Keratinocyte (primary cell): ENCODE results near the gene MN1. TPM values are rescaled to one million over a fixed set of nuclear protein-coding genes. Genes with fewer than 3 reads are reported as not detected.

Source experiments
- DNase-seq: peaks from one replicate; pipeline ENCODE4 v3.0.0-alpha.2; 2011; ENCODE audit warnings: low read depth, missing footprints, low spot score
- FAIRE-seq: peaks from 2 replicates; lab custom pipeline; 2011; peaks lifted over from hg19 to GRCh38; lab: Jason Lieb, UNC
- H2AFZ ChIP-seq: 2 replicates; pipeline ENCODE4 v1.6.0; 2012; ENCODE audit warnings: low read length, control low read depth, inconsistent platforms; ENCODE audit not compliant: control insufficient read depth
- H3K27ac ChIP-seq: 2 replicates; pipeline ENCODE4 v1.5.1; 2011; ENCODE audit warnings: low read length; ENCODE audit not compliant: control insufficient read depth, insufficient read depth
- H3K27me3 ChIP-seq: 3 replicates; pipeline ENCODE4 v1.6.0; 2011; ENCODE audit warnings: low read length; ENCODE audit not compliant: control insufficient read depth, insufficient read depth; ENCODE audit errors: extremely low read depth
- H3K36me3 ChIP-seq, 2 experiments: 2 replicates in 1 of 2; 3 replicates in 1 of 2; pipeline ENCODE4 v1.5.1; 2011; ENCODE audit warnings: low read length in 2 of 2, mild to moderate bottlenecking in 1 of 2; ENCODE audit not compliant: control insufficient read depth in 2 of 2, insufficient read depth in 2 of 2; ENCODE audit errors: extremely low read depth in 1 of 2
- H3K4me1 ChIP-seq: 3 replicates; pipeline ENCODE4 v1.5.1; 2011; ENCODE audit warnings: low read length; ENCODE audit not compliant: control insufficient read depth, insufficient read depth; ENCODE audit errors: extremely low read depth
- H3K4me2 ChIP-seq: 3 replicates; pipeline ENCODE4 v1.6.0; 2011; ENCODE audit warnings: low read depth, low read length; ENCODE audit not compliant: control insufficient read depth, insufficient read depth; ENCODE audit errors: extremely low read depth
- H3K4me3 ChIP-seq, 3 experiments: fragments of 200-600 bp in 1 of 3; sonication (generic) in 1 of 3; 2 replicates in 2 of 3; 3 replicates in 1 of 3; pipeline ENCODE4 v1.5.1; 2011 to 2016; ENCODE audit warnings: low read length in 3 of 3, mild to moderate bottlenecking in 3 of 3, control low read depth in 2 of 3, inconsistent platforms in 1 of 3, low read depth in 1 of 3, mixed read lengths in 1 of 3, mixed run types in 1 of 3, moderate library complexity in 1 of 3; ENCODE audit not compliant: control insufficient read depth in 2 of 3, insufficient read depth in 2 of 3; ENCODE audit errors: extremely low read depth in 1 of 3
- H3K79me2 ChIP-seq: 2 replicates; pipeline ENCODE4 v1.6.0; 2012; ENCODE audit warnings: low read length; ENCODE audit not compliant: control insufficient read depth, insufficient read depth
- H3K9ac ChIP-seq: 3 replicates; pipeline ENCODE4 v1.6.0; 2011; ENCODE audit warnings: low read length; ENCODE audit not compliant: control insufficient read depth, insufficient read depth; ENCODE audit errors: extremely low read depth
- H3K9me1 ChIP-seq: 3 replicates; pipeline ENCODE4 v1.6.0; 2011; ENCODE audit warnings: low read length; ENCODE audit not compliant: control insufficient read depth, insufficient read depth; ENCODE audit errors: extremely low read depth
- H3K9me3 ChIP-seq: 2 replicates; pipeline ENCODE4 v1.5.1; 2012; ENCODE audit warnings: low read depth, low read length; ENCODE audit not compliant: control insufficient read depth
- H4K20me1 ChIP-seq: 3 replicates; pipeline ENCODE4 v1.6.0; 2011; ENCODE audit warnings: low read length; ENCODE audit not compliant: control insufficient read depth, insufficient read depth; ENCODE audit errors: extremely low read depth
- EZH2 ChIP-seq: IDR thresholded peaks from one replicate; pipeline ENCODE4 v1.6.1; 2012; ENCODE audit warnings: inconsistent platforms, mild to moderate bottlenecking, low read length, moderate library complexity
- dilution Hi-C: fragments of 300-500 bp; cut with MboI; formaldehyde crosslinking; loops from one replicate; pipeline ENCODE4 v1.7.0; 2020; ENCODE audit warnings: low sequenced_read_pairs; ENCODE audit not compliant: extremely low pct_ligation_motif_present
- polyA plus RNA-seq, 5 experiments: library from polyadenylated mRNA; depleted of rRNA in 3 of 5; stranded (reverse) in 3 of 5; stranded (forward) in 1 of 5; unstranded in 1 of 5; fragments of >200 nt; gene quantifications; 1 replicate in 1 of 5; 2 replicates in 3 of 5; 3 replicates in 1 of 5; pipeline versions ENCODE4 v1.2.1 to v1.2.3, GENCODE V29; 2011 to 2012; ENCODE audit warnings: missing spikeins in 2 of 5, low read depth in 1 of 5, low replicate concordance in 1 of 5
- TF ChIP-seq, protein P1 (sequence below), 3 experiments: IDR thresholded peaks in 1 of 3; conservative IDR thresholded peaks in 1 of 3; optimal IDR thresholded peaks in 1 of 3; 2 replicates in 2 of 3; 3 replicates in 1 of 3; pipeline versions ENCODE3 to v1.5.1; 2011; ENCODE audit warnings: low read length in 3 of 3, mild to moderate bottlenecking in 3 of 3, moderate library complexity in 2 of 3, control low read depth in 1 of 3, inconsistent platforms in 1 of 3; ENCODE audit not compliant: insufficient read depth in 2 of 3; ENCODE audit errors: extremely low read depth in 1 of 3

The MN1 gene
- polyA plus RNA-seq, 1 donor (not counting 4 experiments of a cell fraction or from before 2014, with no cell fraction given), result 2.2 TPM

DNA sequence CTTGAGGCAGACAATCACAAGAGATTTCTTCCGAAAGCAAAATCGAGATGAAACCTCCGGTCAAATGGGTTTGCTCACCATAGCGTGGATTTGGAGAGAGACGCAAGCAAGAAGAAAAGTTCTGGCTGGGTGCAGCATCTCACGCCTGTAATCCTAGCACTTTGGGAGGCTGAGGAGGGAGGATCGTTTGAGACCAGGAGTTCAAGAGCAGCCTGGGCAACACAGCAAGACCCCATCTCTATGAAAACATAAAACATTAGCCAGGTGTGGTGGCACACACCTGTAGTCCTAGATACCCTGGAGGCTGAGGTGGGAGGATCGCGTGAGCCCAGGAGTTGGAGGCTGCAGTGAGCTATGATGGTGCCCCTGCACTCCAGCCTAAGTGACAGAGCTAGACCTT lies 24.4 kb downstream of the MN1 start:
- H3K79me2 ChIP-seq, result peaks cover 5% of the 10 kb centered on the region
- no peaks in the 10 kb centered on the region for H4K20me1 ChIP-seq
- H3K9me3 ChIP-seq, result no peaks in the 10 kb centered on the region
- H2AFZ ChIP-seq, result no peak overlapping the region
- no peak overlapping the region for H3K9ac ChIP-seq
- H3K9me1 ChIP-seq, result peaks cover 4% of the 10 kb centered on the region
- peaks cover 10% of the 10 kb centered on the region for H3K4me1 ChIP-seq
- no peaks in the 10 kb centered on the region for H3K27me3 ChIP-seq
- DNase-seq (no peak), FAIRE-seq (no peak)
- H3K36me3 ChIP-seq, result peaks cover 4 to 5% of the 10 kb centered on the region in 2 experiments
- H3K27ac ChIP-seq, result no peak overlapping the region
- H3K4me2 ChIP-seq, result no peak overlapping the region
- H3K4me3 ChIP-seq, result no peak overlapping the region
- dilution Hi-C loops, result no loop called here
- no peak for TF ChIP-seq EZH2
- TF ChIP-seq, protein P1, sequence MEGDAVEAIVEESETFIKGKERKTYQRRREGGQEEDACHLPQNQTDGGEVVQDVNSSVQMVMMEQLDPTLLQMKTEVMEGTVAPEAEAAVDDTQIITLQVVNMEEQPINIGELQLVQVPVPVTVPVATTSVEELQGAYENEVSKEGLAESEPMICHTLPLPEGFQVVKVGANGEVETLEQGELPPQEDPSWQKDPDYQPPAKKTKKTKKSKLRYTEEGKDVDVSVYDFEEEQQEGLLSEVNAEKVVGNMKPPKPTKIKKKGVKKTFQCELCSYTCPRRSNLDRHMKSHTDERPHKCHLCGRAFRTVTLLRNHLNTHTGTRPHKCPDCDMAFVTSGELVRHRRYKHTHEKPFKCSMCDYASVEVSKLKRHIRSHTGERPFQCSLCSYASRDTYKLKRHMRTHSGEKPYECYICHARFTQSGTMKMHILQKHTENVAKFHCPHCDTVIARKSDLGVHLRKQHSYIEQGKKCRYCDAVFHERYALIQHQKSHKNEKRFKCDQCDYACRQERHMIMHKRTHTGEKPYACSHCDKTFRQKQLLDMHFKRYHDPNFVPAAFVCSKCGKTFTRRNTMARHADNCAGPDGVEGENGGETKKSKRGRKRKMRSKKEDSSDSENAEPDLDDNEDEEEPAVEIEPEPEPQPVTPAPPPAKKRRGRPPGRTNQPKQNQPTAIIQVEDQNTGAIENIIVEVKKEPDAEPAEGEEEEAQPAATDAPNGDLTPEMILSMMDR (optimal IDR thresholded peaks at IDR 0.05 in 1 of 3, IDR thresholded peaks at IDR 0.05 in 1 of 3, conservative IDR thresholded peaks at IDR 0.05 in 1 of 3; ENCODE audit: extremely low read depth in 1 of 3, insufficient read depth in 2 of 3, low read length in 3 of 3), result no peak

DNA sequence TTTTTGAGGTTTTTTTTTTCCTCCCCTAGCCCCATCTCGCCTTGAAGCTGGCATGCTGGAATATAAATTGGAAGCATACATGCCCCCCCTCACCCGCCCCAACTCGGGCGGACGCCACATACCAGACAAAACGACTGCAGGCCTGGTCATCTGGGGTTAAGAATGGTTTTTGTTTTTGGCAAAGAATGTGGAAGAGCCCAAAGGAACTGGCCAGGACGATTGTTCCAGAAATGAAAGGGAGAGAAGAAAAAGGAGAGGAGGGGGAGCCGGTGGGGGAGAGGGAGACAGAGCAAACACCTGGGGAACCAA lies 25.0 kb downstream of the MN1 start:
- Histone ChIP-seq H4K20me1 (no peaks in the 10 kb centered on the region), H3K9me1 (peaks cover 4% of the 10 kb centered on the region), H3K4me1 (peaks cover 10% of the 10 kb centered on the region), H3K36me3 (peaks cover 4 to 5% of the 10 kb centered on the region in 2 experiments), H3K9ac (no peak overlapping the region), H3K79me2 (peaks cover 5% of the 10 kb centered on the region), H3K27ac (no peak overlapping the region), H2AFZ (no peak overlapping the region), H3K27me3 (no peaks in the 10 kb centered on the region), H3K4me3 (no peak overlapping the region), H3K9me3 (no peaks in the 10 kb centered on the region), H3K4me2 (no peak overlapping the region)
- FAIRE-seq (no peak), DNase-seq (no peak)
- dilution Hi-C loops, result no loop called here
- TF ChIP-seq, protein P1 (optimal IDR thresholded peaks at IDR 0.05 in 1 of 3, IDR thresholded peaks at IDR 0.05 in 1 of 3, conservative IDR thresholded peaks at IDR 0.05 in 1 of 3; ENCODE audit: extremely low read depth in 1 of 3, insufficient read depth in 2 of 3, low read length in 3 of 3), result no peak
- TF ChIP-seq EZH2, result no peak
